K562 (cell line): ENCODE results near the gene IL4I1. TPM values are rescaled to one million over a fixed set of nuclear protein-coding genes. Genes with fewer than 3 reads are reported as not detected.
"Not testable (repeated sequence)": the region's sequence is repeated elsewhere in the genome, so short reads cannot be mapped to it uniquely, and the experiment has no call there.

Experiments
- ATAC-seq: fragments of 200-7000 bp; cut with Tn5 transposase; 3 replicates; pipeline ENCODE4 v1.9.1; 2020; ENCODE audit warnings: moderate library complexity
- BruUV-seq: library from RNA; stranded (reverse); fragments of 400-500 nt; replicated peaks from 2 replicates; lab custom pipeline; 2021; lab: Mats Ljungman, UMichigan
- CTCF ChIA-PET: fragments of 300-600 bp; formaldehyde crosslinking; extraction: SDS; loops from one replicate; lab custom pipeline; 2021; ENCODE audit warnings: low intra/inter-chr PET ratio; lab: Yijun Ruan, JAX
- POLR2A ChIA-PET: fragments of 300-600, 350-650 bp; sonication (Branson Sonifier 250); formaldehyde crosslinking; extraction: SDS; loops from one replicate; lab custom pipeline; 2021; ENCODE audit warnings: antibody characterized with exemption, inconsistent platforms; lab: Yijun Ruan, JAX
- DNase-seq, 4 experiments: peaks; one replicate each; pipeline versions ENCODE4 v3.0.0 to v3.0.0-alpha.2; 2011 to 2018; ENCODE audit warnings: low spot score in 3 of 4, mixed read lengths in 3 of 4; ENCODE audit errors: extremely low read depth in 1 of 4
- FAIRE-seq: peaks from 2 replicates; lab custom pipeline; 2011; peaks lifted over from hg19 to GRCh38; lab: Jason Lieb, UNC
- H2AFZ ChIP-seq: 2 replicates; pipeline ENCODE4 v1.6.0; 2011; ENCODE audit warnings: low read depth, low read length, control low read depth, inconsistent platforms
- H3K27ac ChIP-seq: fragments of 200-600 bp; 3 replicates; pipeline ENCODE4 v1.8.0; 2011; ENCODE audit warnings: low read depth, mild to moderate bottlenecking, control low read depth, inconsistent platforms, low read length, moderate library complexity, mixed read lengths; ENCODE audit errors: extremely low read depth
- H3K27me3 ChIP-seq, 2 experiments: fragments of 300-600 bp in 1 of 2; 2 replicates in 1 of 2; 3 replicates in 1 of 2; pipeline versions ENCODE4 v1.6.0 to v1.8.0; 2011; ENCODE audit warnings: inconsistent platforms in 2 of 2, low read length in 2 of 2, mild to moderate bottlenecking in 1 of 2, mixed read lengths in 1 of 2, moderate library complexity in 1 of 2; ENCODE audit not compliant: control insufficient read depth in 2 of 2, insufficient read depth in 2 of 2
- H3K36me3 ChIP-seq: fragments of 300-600 bp; 3 replicates; pipeline ENCODE4 v1.8.0; 2011; ENCODE audit warnings: mild to moderate bottlenecking, low read length, inconsistent platforms; ENCODE audit not compliant: control insufficient read depth, insufficient read depth
- H3K4me1 ChIP-seq, 2 experiments: fragments of 200-600 bp in 1 of 2; replicated peaks in 1 of 2; 2 replicates in 1 of 2; 3 replicates in 1 of 2; pipeline versions ENCODE4 v1.5.1 to v1.8.0; 2011; ENCODE audit warnings: inconsistent platforms in 2 of 2, low read length in 2 of 2, mild to moderate bottlenecking in 1 of 2, mixed read lengths in 1 of 2, moderate library complexity in 1 of 2; ENCODE audit not compliant: control insufficient read depth in 2 of 2, insufficient read depth in 2 of 2
- H3K4me2 ChIP-seq: 2 replicates; pipeline ENCODE4 v1.6.1; 2011; ENCODE audit warnings: low read length, control low read depth, inconsistent platforms, mixed read lengths; ENCODE audit not compliant: insufficient read depth
- H3K4me3 ChIP-seq: fragments of 200-600 bp; sonication (generic), shearing (Covaris generic); 2 replicates; pipeline ENCODE4 v1.5.1; 2016; ENCODE audit warnings: control low read depth, inconsistent platforms
- H3K79me2 ChIP-seq: fragments of 200-600 bp; 3 replicates; pipeline ENCODE4 v1.8.0; 2011; ENCODE audit warnings: low read length, inconsistent platforms; ENCODE audit not compliant: control insufficient read depth, insufficient read depth
- H3K9ac ChIP-seq, 2 experiments: 2 replicates each; pipeline versions ENCODE4 v1.6.0 to v1.6.1; 2011; ENCODE audit warnings: low read depth in 2 of 2, low read length in 2 of 2, control low read depth in 1 of 2, inconsistent platforms in 1 of 2, mild to moderate bottlenecking in 1 of 2, mixed read lengths in 1 of 2; ENCODE audit not compliant: insufficient read depth in 1 of 2
- H3K9me1 ChIP-seq: one replicate; pipeline ENCODE4 v1.6.0; 2011; ENCODE audit warnings: inconsistent platforms, mild to moderate bottlenecking, low read length, moderate library complexity; ENCODE audit not compliant: control insufficient read depth, insufficient read depth
- H3K9me3 ChIP-seq: replicated peaks from 2 replicates; pipeline ENCODE4 v1.5.1; 2011; ENCODE audit warnings: low read depth, low read length, inconsistent platforms; ENCODE audit not compliant: control insufficient read depth, insufficient read depth
- H4K20me1 ChIP-seq: replicated peaks from 2 replicates; pipeline ENCODE4 v1.6.1; 2011; ENCODE audit warnings: low read length, inconsistent platforms, mixed read lengths; ENCODE audit not compliant: control insufficient read depth, insufficient read depth
- C11orf30 ChIP-seq: fragments of 450-650 bp; IDR thresholded peaks from 2 replicates; pipeline ENCODE4 v1.6.1; 2016; ENCODE audit warnings: low read depth, mild to moderate bottlenecking
- ESRRA ChIP-seq: fragments of 450-650 bp; IDR thresholded peaks from 2 replicates; pipeline ENCODE4 v1.6.1; 2014; ENCODE audit warnings: low read depth, mild to moderate bottlenecking, moderate library complexity, borderline replicate concordance
- MAFG ChIP-seq: fragments of 450-650 bp; conservative IDR thresholded peaks from 2 replicates; pipeline ENCODE4 v1.6.1; 2016; ENCODE audit warnings: missing genetic modification characterization, missing compliant biosample characterization
- SP2 ChIP-seq: IDR thresholded peaks from 2 replicates; pipeline ENCODE4 v1.6.1; 2011; ENCODE audit warnings: mild to moderate bottlenecking, low read depth, low read length, moderate library complexity; ENCODE audit not compliant: poor library complexity, severe bottlenecking; ENCODE audit errors: extremely low read depth
- SPI1 ChIP-seq: IDR thresholded peaks from 2 replicates; pipeline ENCODE4 v1.6.1; 2011; ENCODE audit warnings: low read depth, low read length, control low read depth, borderline replicate concordance
- ZNF316 ChIP-seq: fragments of 450-650 bp; IDR thresholded peaks from 2 replicates; pipeline ENCODE4 v1.6.1; 2016
- ZNF511 ChIP-seq: sonication (generic); formaldehyde crosslinking; IDR thresholded peaks from 2 replicates; pipeline ENCODE4 v1.8.0; 2022; ENCODE audit warnings: mild to moderate bottlenecking, missing genetic modification reagents
- ZNF561 ChIP-seq: fragments of 450-650 bp; formaldehyde crosslinking; conservative IDR thresholded peaks from 2 replicates; pipeline ENCODE4 v1.4.0; 2020; ENCODE audit warnings: mild to moderate bottlenecking, moderate library complexity
- ZNF695 ChIP-seq: fragments of 450-650 bp; formaldehyde crosslinking; IDR thresholded peaks from 2 replicates; pipeline ENCODE4 v1.4.0; 2020; ENCODE audit warnings: mild to moderate bottlenecking, moderate library complexity
- WGBS: fragments of 100-300 bp; shearing (Covaris generic); methylation state at CpG from one replicate; pipeline ENCODE4 v1.1.6; 2016; ENCODE audit warnings: low coverage, mixed read lengths; ENCODE audit not compliant: insufficient coverage; ENCODE audit errors: missing lambda C conversion rate; 5-methylcytosine and 5-hydroxymethylcytosine counted together
- in situ Hi-C: fragments of 300-500 bp; cut with MboI; formaldehyde crosslinking; loops from 4 replicates; pipeline ENCODE4 v1.15.0; 2018; ENCODE audit warnings: inconsistent platforms, mixed read lengths
- intact Hi-C: fragments of 100-400 bp; cut with micrococcal nuclease; formaldehyde crosslinking; loops from 2 replicates; pipeline ENCODE4 v1.14.2; 2022
- polyA plus RNA-seq, 8 experiments: library from polyadenylated mRNA; depleted of rRNA in 4 of 8; stranded (reverse) in 5 of 8; unstranded in 3 of 8; fragments of >200 nt; fragmentation: Nextera tagmentation in 2 of 8; fragmentation: Illumina TruSeq in 1 of 8; extraction: Ambion mirVana in 2 of 8; extraction: Trizol in 1 of 8; gene quantifications; 2 replicates each; pipeline versions ENCODE4 v1.2.1 to v1.2.3, GENCODE V29; 2011 to 2014; ENCODE audit warnings: inconsistent platforms in 1 of 8, missing spikeins in 1 of 8
- total RNA-seq, 7 experiments: library from RNA; depleted of rRNA in 6 of 7; stranded (reverse); fragments of >200 nt in 6 of 7; fragmentation: Illumina TruSeq in 2 of 7; extraction: Trizol in 2 of 7; gene quantifications; 2 replicates each; pipeline versions ENCODE4 v1.2.1 to v1.2.3, GENCODE V29; 2011 to 2021; ENCODE audit warnings: low replicate concordance in 1 of 7
- TF ChIP-seq, protein P1 (sequence below): fragments of 450-650 bp; IDR thresholded peaks from 2 replicates; pipeline ENCODE4 v1.6.1; 2016

Gene IL4I1
- total and polyA plus RNA-seq, 9 of the 15 experiments (the other 6 are each of a cell fraction or from before 2014, with no cell fraction given) = 0.06 to 0.95 (median 0.43) TPM; not detected in 2

- TF ChIP-seq ESRRA = no peak
- peak; percentile 22 for TF ChIP-seq SP2
- TF ChIP-seq ZNF511 = no peak
- no peak for TF ChIP-seq ZNF561
- TF ChIP-seq ZNF695 (CRISPR knock-in tag) = no peak
- TF ChIP-seq, protein P1, sequence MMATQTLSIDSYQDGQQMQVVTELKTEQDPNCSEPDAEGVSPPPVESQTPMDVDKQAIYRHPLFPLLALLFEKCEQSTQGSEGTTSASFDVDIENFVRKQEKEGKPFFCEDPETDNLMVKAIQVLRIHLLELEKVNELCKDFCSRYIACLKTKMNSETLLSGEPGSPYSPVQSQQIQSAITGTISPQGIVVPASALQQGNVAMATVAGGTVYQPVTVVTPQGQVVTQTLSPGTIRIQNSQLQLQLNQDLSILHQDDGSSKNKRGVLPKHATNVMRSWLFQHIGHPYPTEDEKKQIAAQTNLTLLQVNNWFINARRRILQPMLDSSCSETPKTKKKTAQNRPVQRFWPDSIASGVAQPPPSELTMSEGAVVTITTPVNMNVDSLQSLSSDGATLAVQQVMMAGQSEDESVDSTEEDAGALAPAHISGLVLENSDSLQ = peak; percentile 94
- TF ChIP-seq, all 486 proteins: peak for 6
Observed at GRCh38 chr19:49946415-49946814, 49.7 kb upstream of the IL4I1 start (continued).

DNA sequence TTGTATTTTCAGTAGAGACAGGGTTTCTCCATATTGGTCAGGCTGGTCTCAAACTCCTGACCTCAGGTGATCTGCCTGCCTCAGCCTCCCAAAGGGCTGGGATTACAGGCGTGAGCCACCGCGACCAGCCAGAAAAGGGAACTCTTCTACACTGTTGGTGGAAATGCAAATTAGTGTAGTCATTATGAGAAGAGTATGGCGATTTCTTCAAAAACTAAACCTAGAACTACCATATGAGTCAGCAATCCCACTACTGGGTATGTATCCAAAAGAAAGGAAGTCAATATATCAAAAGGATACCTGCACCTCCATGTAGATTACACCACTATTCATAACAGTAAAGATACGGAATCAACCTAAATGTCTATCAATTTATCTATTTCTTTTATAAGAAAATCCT is 47.9 kb upstream of the IL4I1 start:
- H4K20me1 ChIP-seq, H3K36me3 ChIP-seq, H3K9me1 ChIP-seq, BruUV-seq, in situ Hi-C loops, H3K4me1 ChIP-seq, intact Hi-C loops, ATAC-seq, POLR2A ChIA-PET, H3K9ac ChIP-seq, DNase-seq, H3K27ac ChIP-seq, H2AFZ ChIP-seq, H3K79me2 ChIP-seq, H3K4me2 ChIP-seq, H3K9me3 ChIP-seq, CTCF ChIA-PET, H3K27me3 ChIP-seq, H3K4me3 ChIP-seq, FAIRE-seq: not testable (repeated sequence)
- 19% methylated on average over 5 of the region's 5 CpGs for WGBS
- peak; percentile 18; the same call in 1 of the 2 replicates for TF ChIP-seq SPI1
- peak; percentile 27; the same call in 1 of the 2 replicates for TF ChIP-seq MAFG (tag)
- peak; percentile 56; the same call in 1 of the 2 replicates for TF ChIP-seq C11orf30
- TF ChIP-seq ZNF316 = peak; percentile 48
